ENCODE results near the gene PKD2L2.
"Not testable (repeated sequence)": the region's sequence is repeated elsewhere in the genome, so short reads cannot be mapped to it uniquely, and the experiment has no call there.

The PKD2L2 gene

GRCh38 chr5:137935694-137936093, 46.4 kb downstream of the PKD2L2 start:
- no peak overlapping the region for H3K27ac ChIP-seq (ENCODE audit: low read length)
- no peak overlapping the region for H3K9ac ChIP-seq (ENCODE audit: low read depth, low read length)

GRCh38 chr5:137937994-137938750, 48.9 kb downstream of the PKD2L2 start:
- Histone ChIP-seq H3K4me3 (ENCODE audit: low read length) (no peak overlapping the region), H3K9me3 (ENCODE audit: insufficient read depth, low read depth, low read length) (no peaks in the 10 kb centered on the region), H3K36me3 (ENCODE audit: insufficient read depth, low read depth, low read length) (peaks cover 60% of the 10 kb centered on the region), H3K27ac (ENCODE audit: low read length) (no peak overlapping the region), H3K27me3 (ENCODE audit: insufficient read depth, low read length) (no peaks in the 10 kb centered on the region), H3K4me1 (ENCODE audit: insufficient read depth, low read length) (no peaks in the 10 kb centered on the region), H3K9ac (ENCODE audit: low read depth, low read length) (no peak overlapping the region)

More at GRCh38 chr5:137935694-137936093, 46.4 kb downstream of the PKD2L2 start:
- no peaks in the 10 kb centered on the region for H3K27me3 ChIP-seq (ENCODE audit: insufficient read depth, low read length)
- H3K4me3 ChIP-seq (ENCODE audit: low read length): no peak overlapping the region
- H3K4me1 ChIP-seq (ENCODE audit: insufficient read depth, low read length): no peaks in the 10 kb centered on the region
- no peaks in the 10 kb centered on the region for H3K9me3 ChIP-seq (ENCODE audit: insufficient read depth, low read depth, low read length)
- H3K36me3 ChIP-seq (ENCODE audit: insufficient read depth, low read depth, low read length): peaks cover 37% of the 10 kb centered on the region

- no peaks in the 10 kb centered on the region for H3K4me1 ChIP-seq (ENCODE audit: insufficient read depth, low read length)
- no peak overlapping the region for H3K9ac ChIP-seq (ENCODE audit: low read depth, low read length)
- peaks cover 62% of the 10 kb centered on the region for H3K36me3 ChIP-seq (ENCODE audit: insufficient read depth, low read depth, low read length)
- no peaks in the 10 kb centered on the region for H3K9me3 ChIP-seq (ENCODE audit: insufficient read depth, low read depth, low read length)
- H3K27me3 ChIP-seq (ENCODE audit: insufficient read depth, low read length): no peaks in the 10 kb centered on the region
- no peak overlapping the region for H3K4me3 ChIP-seq (ENCODE audit: low read length)
- no peak overlapping the region for H3K27ac ChIP-seq (ENCODE audit: low read length)
Observed at GRCh38 chr5:137938751-137939143, 49.5 kb downstream of the PKD2L2 start.

GRCh38 chr5:137939331-137939730, 50.1 kb downstream of the PKD2L2 start:
- Histone ChIP-seq H3K9me3 (ENCODE audit: insufficient read depth, low read depth, low read length) (no peaks in the 10 kb centered on the region), H3K27me3 (ENCODE audit: insufficient read depth, low read length) (no peaks in the 10 kb centered on the region), H3K36me3 (ENCODE audit: insufficient read depth, low read depth, low read length) (peaks cover 68% of the 10 kb centered on the region), H3K4me3 (ENCODE audit: low read length) (no peak overlapping the region), H3K9ac (ENCODE audit: low read depth, low read length) (no peak overlapping the region), H3K4me1 (ENCODE audit: insufficient read depth, low read length) (no peaks in the 10 kb centered on the region), H3K27ac (ENCODE audit: low read length) (no peak overlapping the region)

GRCh38 chr5:137944280-137944679, 55.0 kb downstream of the PKD2L2 start:
- H3K9me3 ChIP-seq (ENCODE audit: insufficient read depth, low read depth, low read length); H3K4me1 ChIP-seq (ENCODE audit: insufficient read depth, low read length); H3K27me3 ChIP-seq (ENCODE audit: insufficient read depth, low read length); H3K9ac ChIP-seq (ENCODE audit: low read depth, low read length); H3K4me3 ChIP-seq (ENCODE audit: low read length); H3K27ac ChIP-seq (ENCODE audit: low read length): not testable (repeated sequence)
- H3K36me3 ChIP-seq (ENCODE audit: insufficient read depth, low read depth, low read length): peaks cover 94% of the 10 kb centered on the region

GRCh38 chr5:137945825-137946224, 56.6 kb downstream of the PKD2L2 start:
- Histone ChIP-seq H3K9me3 (ENCODE audit: insufficient read depth, low read depth, low read length) (no peaks in the 10 kb centered on the region), H3K4me1 (ENCODE audit: insufficient read depth, low read length) (no peaks in the 10 kb centered on the region), H3K36me3 (ENCODE audit: insufficient read depth, low read depth, low read length) (peaks cover 93% of the 10 kb centered on the region), H3K4me3 (ENCODE audit: low read length) (no peak overlapping the region), H3K27ac (ENCODE audit: low read length) (no peak overlapping the region), H3K9ac (ENCODE audit: low read depth, low read length) (no peak overlapping the region), H3K27me3 (ENCODE audit: insufficient read depth, low read length) (no peaks in the 10 kb centered on the region)

- H3K36me3 ChIP-seq (ENCODE audit: insufficient read depth, low read depth, low read length): peaks cover 77% of the 10 kb centered on the region
- H3K27ac ChIP-seq (ENCODE audit: low read length): no peak overlapping the region
- no peak overlapping the region for H3K4me3 ChIP-seq (ENCODE audit: low read length)
Observed at GRCh38 chr5:137954131-137954879, 65.0 kb downstream of the PKD2L2 start.

GRCh38 chr5:137957948-137958347, 68.7 kb downstream of the PKD2L2 start:
- peaks cover 70% of the 10 kb centered on the region for H3K36me3 ChIP-seq (ENCODE audit: insufficient read depth, low read depth, low read length)

More at GRCh38 chr5:137954131-137954879, 65.0 kb downstream of the PKD2L2 start:
- Histone ChIP-seq H3K9ac (ENCODE audit: low read depth, low read length) (no peak overlapping the region), H3K9me3 (ENCODE audit: insufficient read depth, low read depth, low read length) (no peaks in the 10 kb centered on the region), H3K4me1 (ENCODE audit: insufficient read depth, low read length) (no peaks in the 10 kb centered on the region), H3K27me3 (ENCODE audit: insufficient read depth, low read length) (no peaks in the 10 kb centered on the region)

GRCh38 chr5:137959488-137959887, 70.2 kb downstream of the PKD2L2 start:
- H3K27ac ChIP-seq (ENCODE audit: low read length): no peak overlapping the region
- no peaks in the 10 kb centered on the region for H3K4me1 ChIP-seq (ENCODE audit: insufficient read depth, low read length)
- no peaks in the 10 kb centered on the region for H3K9me3 ChIP-seq (ENCODE audit: insufficient read depth, low read depth, low read length)
- no peak overlapping the region for H3K4me3 ChIP-seq (ENCODE audit: low read length)
- no peaks in the 10 kb centered on the region for H3K27me3 ChIP-seq (ENCODE audit: insufficient read depth, low read length)
- peaks cover 63% of the 10 kb centered on the region for H3K36me3 ChIP-seq (ENCODE audit: insufficient read depth, low read depth, low read length)
- H3K9ac ChIP-seq (ENCODE audit: low read depth, low read length): no peak overlapping the region

More at GRCh38 chr5:137957948-137958347, 68.7 kb downstream of the PKD2L2 start:
- Histone ChIP-seq H3K4me1 (ENCODE audit: insufficient read depth, low read length) (no peaks in the 10 kb centered on the region), H3K27me3 (ENCODE audit: insufficient read depth, low read length) (no peaks in the 10 kb centered on the region), H3K4me3 (ENCODE audit: low read length) (no peak overlapping the region), H3K9me3 (ENCODE audit: insufficient read depth, low read depth, low read length) (no peaks in the 10 kb centered on the region), H3K9ac (ENCODE audit: low read depth, low read length) (no peak overlapping the region), H3K27ac (ENCODE audit: low read length) (no peak overlapping the region)

- Histone ChIP-seq H3K9ac (ENCODE audit: low read depth, low read length) (no peak overlapping the region), H3K4me1 (ENCODE audit: insufficient read depth, low read length) (no peaks in the 10 kb centered on the region), H3K27ac (ENCODE audit: low read length) (no peak overlapping the region), H3K9me3 (ENCODE audit: insufficient read depth, low read depth, low read length) (no peaks in the 10 kb centered on the region), H3K27me3 (ENCODE audit: insufficient read depth, low read length) (no peaks in the 10 kb centered on the region), H3K4me3 (ENCODE audit: low read length) (no peak overlapping the region), H3K36me3 (ENCODE audit: insufficient read depth, low read depth, low read length) (peaks cover 63% of the 10 kb centered on the region)
Observed at GRCh38 chr5:137960141-137960540, 70.9 kb downstream of the PKD2L2 start.

- peaks cover 69% of the 10 kb centered on the region for H3K36me3 ChIP-seq (ENCODE audit: insufficient read depth, low read depth, low read length)
- no peaks in the 10 kb centered on the region for H3K27me3 ChIP-seq (ENCODE audit: insufficient read depth, low read length)
- no peak overlapping the region for H3K27ac ChIP-seq (ENCODE audit: low read length)
- no peak overlapping the region for H3K9ac ChIP-seq (ENCODE audit: low read depth, low read length)
- H3K4me1 ChIP-seq (ENCODE audit: insufficient read depth, low read length): no peaks in the 10 kb centered on the region
- H3K9me3 ChIP-seq (ENCODE audit: insufficient read depth, low read depth, low read length): no peaks in the 10 kb centered on the region
- H3K4me3 ChIP-seq (ENCODE audit: low read length): no peak overlapping the region
Observed at GRCh38 chr5:137960819-137961218, 71.6 kb downstream of the PKD2L2 start.

- not testable (repeated sequence) for H3K27me3 ChIP-seq (ENCODE audit: insufficient read depth, low read length); H3K4me1 ChIP-seq (ENCODE audit: insufficient read depth, low read length); H3K27ac ChIP-seq (ENCODE audit: low read length); H3K9me3 ChIP-seq (ENCODE audit: insufficient read depth, low read depth, low read length); H3K4me3 ChIP-seq (ENCODE audit: low read length); H3K9ac ChIP-seq (ENCODE audit: low read depth, low read length)
- H3K36me3 ChIP-seq (ENCODE audit: insufficient read depth, low read depth, low read length): peaks cover 27% of the 10 kb centered on the region
Observed at GRCh38 chr5:137970384-137970783, 81.1 kb downstream of the PKD2L2 start.
